Tibial nerve (tissue), 4 donors: ENCODE data around the gene ITPK1.

Experiments used
- CTCF ChIP-seq, 5 experiments: fragments of 200-600 bp in 3 of 5; fragments of 450-650 bp in 2 of 5; sonication (generic) in 3 of 5; IDR thresholded peaks; one replicate each; pipeline ENCODE4 v1.5.1; 2016 to 2019; ENCODE audit warnings: antibody characterized with exemption in 5 of 5, mild to moderate bottlenecking in 3 of 5, moderate library complexity in 2 of 5
- EP300 ChIP-seq, 2 donors: sonication (generic); formaldehyde crosslinking; IDR thresholded peaks; one replicate each; pipeline ENCODE4 v1.6.1; 2017; ENCODE audit warnings: antibody characterized with exemption in 2 of 2, mild to moderate bottlenecking in 1 of 2
- POLR2A ChIP-seq, 2 donors: fragments of 450-650 bp; IDR thresholded peaks; one replicate each; pipeline ENCODE4 v1.6.1; 2017; ENCODE audit warnings: antibody characterized with exemption in 2 of 2, mild to moderate bottlenecking in 2 of 2, moderate library complexity in 2 of 2

- TF ChIP-seq CTCF (IDR thresholded peaks at IDR 0.05) (no peak), POLR2A (IDR thresholded peaks at IDR 0.05) (no peak), EP300 (IDR thresholded peaks at IDR 0.05) (no peak)
These were observed 97.4 kb downstream of the ITPK1 start for GRCh38 chr14:93018366-93018765.
